ENCODE measurements around the gene VAC14. TPM values are rescaled to one million over a fixed set of nuclear protein-coding genes. Genes with fewer than 3 reads are reported as not detected.

The VAC14 gene
- total RNA-seq, 4 donors from 2014 or later, result 20.5 to 44.2 (median 29.5) TPM

GRCh38 chr16:70724146-70725023, 76.6 kb downstream of the VAC14 start:
- TF ChIP-seq, protein P1, sequence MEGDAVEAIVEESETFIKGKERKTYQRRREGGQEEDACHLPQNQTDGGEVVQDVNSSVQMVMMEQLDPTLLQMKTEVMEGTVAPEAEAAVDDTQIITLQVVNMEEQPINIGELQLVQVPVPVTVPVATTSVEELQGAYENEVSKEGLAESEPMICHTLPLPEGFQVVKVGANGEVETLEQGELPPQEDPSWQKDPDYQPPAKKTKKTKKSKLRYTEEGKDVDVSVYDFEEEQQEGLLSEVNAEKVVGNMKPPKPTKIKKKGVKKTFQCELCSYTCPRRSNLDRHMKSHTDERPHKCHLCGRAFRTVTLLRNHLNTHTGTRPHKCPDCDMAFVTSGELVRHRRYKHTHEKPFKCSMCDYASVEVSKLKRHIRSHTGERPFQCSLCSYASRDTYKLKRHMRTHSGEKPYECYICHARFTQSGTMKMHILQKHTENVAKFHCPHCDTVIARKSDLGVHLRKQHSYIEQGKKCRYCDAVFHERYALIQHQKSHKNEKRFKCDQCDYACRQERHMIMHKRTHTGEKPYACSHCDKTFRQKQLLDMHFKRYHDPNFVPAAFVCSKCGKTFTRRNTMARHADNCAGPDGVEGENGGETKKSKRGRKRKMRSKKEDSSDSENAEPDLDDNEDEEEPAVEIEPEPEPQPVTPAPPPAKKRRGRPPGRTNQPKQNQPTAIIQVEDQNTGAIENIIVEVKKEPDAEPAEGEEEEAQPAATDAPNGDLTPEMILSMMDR (IDR thresholded peaks at IDR 0.05; ENCODE audit: low read depth), result no peak

DNA sequence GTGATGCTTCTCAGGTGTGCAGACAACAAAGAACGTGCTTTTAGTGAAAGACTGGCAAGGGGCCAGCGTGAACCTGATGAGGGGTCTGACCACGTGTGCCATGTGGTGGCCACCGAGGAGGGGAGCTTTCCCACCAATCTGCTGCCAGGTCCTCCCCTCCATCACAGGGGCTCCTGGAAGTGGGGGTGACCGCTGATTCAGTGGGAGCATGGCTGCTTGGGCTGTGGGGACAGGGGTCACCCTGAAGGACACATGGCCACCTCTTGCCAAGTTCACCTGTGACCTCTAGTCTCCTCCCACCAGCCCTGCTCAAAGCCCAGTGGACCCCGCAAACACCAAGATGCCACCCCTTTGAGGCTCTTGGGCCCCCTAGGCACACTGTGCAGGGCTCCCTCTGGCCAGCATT, 77.2 kb downstream of the VAC14 start:
- TF ChIP-seq, protein P1 (IDR thresholded peaks at IDR 0.05; ENCODE audit: low read depth), result no peak

GRCh38 chr16:70721202-70721963, 79.6 kb downstream of the VAC14 start:
- TF ChIP-seq, protein P1 (IDR thresholded peaks at IDR 0.05; ENCODE audit: low read depth), result no peak

DNA sequence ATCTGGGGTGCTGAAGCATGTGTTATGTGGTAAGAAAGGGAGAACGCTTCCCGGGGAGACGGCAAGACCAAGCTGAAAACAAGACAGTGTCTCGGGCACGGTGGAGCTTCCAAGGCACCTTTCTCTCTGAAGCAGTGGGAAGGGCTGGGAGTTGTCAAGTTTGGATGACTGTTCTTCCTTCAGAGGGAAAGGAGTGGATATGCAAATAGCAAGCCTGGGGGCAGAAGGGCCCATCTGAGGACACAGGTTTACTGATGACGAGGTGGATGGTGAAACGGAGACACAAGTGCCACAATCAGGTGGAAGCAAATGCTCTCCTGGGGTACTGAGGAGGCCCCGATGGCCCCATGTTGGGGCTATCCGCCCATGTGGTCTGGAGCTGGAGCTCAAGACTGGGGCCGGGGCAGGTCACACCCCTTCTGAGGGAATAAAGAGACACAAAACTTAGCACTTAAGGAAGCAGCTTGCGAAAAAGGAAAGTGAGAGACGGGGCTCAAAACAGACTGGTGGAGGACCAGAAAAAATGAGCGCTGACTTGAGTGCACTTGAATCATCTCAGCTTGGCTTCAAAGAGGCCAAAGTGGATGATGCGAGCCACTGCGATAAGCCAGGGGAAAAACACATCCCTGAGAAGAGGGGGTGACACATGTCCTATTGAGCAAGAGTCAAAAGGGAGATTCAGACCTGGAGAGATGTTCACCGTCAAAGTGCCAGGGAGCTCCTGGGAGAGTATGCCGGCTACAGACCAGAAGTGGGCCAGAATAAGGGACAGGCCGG, 80.3 kb downstream of the VAC14 start:
- TF ChIP-seq, protein P1 (IDR thresholded peaks at IDR 0.05; ENCODE audit: low read depth), result no peak

DNA sequence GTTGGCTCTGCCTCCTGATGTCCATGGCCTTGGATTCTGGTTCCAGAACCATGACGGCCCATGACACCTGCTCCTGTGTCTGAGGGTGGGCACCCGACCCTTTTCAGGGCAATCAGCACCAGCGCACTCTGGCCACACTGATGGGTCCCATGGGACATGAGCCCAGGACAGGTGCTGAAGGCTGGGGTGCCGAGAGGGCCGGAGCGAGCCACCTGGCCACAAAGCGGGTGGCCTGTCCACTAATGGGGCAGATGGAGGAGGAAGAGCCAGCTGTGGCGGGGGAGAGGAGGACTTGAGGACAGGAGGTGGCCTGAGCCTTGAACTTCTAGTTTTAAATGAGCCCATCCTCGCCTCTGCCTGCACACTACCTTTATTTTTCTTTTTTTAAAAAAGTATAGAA, 83.9 kb downstream of the VAC14 start:
- TF ChIP-seq, protein P1 (IDR thresholded peaks at IDR 0.05; ENCODE audit: low read depth), result no peak

GRCh38 chr16:70715860-70716357, 85.0 kb downstream of the VAC14 start:
- TF ChIP-seq, protein P1 (IDR thresholded peaks at IDR 0.05; ENCODE audit: low read depth), result no peak

All from subcutaneous adipose tissue (tissue), 4 donors.